ENCODE measurements around the gene SH3RF3. TPM values are rescaled to one million over a fixed set of nuclear protein-coding genes. Genes with fewer than 3 reads are reported as not detected.

The SH3RF3 gene
- total RNA-seq, 1 donor from 2014 or later, result 7.9 TPM

GRCh38 chr2:109438146-109438545 lies 309.1 kb downstream of the SH3RF3 start:
- H3K9me3 ChIP-seq (replicated peaks), result peaks cover 24% of the 10 kb centered on the region
- H3K36me3 ChIP-seq, result peaks cover 34% of the 10 kb centered on the region
- peak overlapping the region; percentile 77 for H3K27ac ChIP-seq (replicated peaks)
- peaks cover 48% of the 10 kb centered on the region for H3K4me1 ChIP-seq
- no peaks in the 10 kb centered on the region for H3K27me3 ChIP-seq (ENCODE audit: low read depth)
- no peak overlapping the region for H3K4me3 ChIP-seq
- intact Hi-C loops (cut with micrococcal nuclease), result no loop called here
- DNase-seq, result no peak
- no peak for TF ChIP-seq CTCF (IDR thresholded peaks at IDR 0.05; ENCODE audit: borderline replicate concordance)

- no peak for TF ChIP-seq CTCF (IDR thresholded peaks at IDR 0.05; ENCODE audit: borderline replicate concordance)
- Histone ChIP-seq H3K27me3 (ENCODE audit: low read depth) (no peaks in the 10 kb centered on the region), H3K4me3 (no peak overlapping the region), H3K36me3 (peaks cover 41% of the 10 kb centered on the region), H3K9me3 (replicated peaks) (peaks cover 32% of the 10 kb centered on the region), H3K27ac (replicated peaks) (peak overlapping the region; percentile 77), H3K4me1 (peaks cover 48% of the 10 kb centered on the region)
- peak; percentile 41 for DNase-seq
- intact Hi-C loops (cut with micrococcal nuclease), result no loop called here
Observed at GRCh38 chr2:109438773-109439389, 309.9 kb downstream of the SH3RF3 start.

- Histone ChIP-seq H3K27me3 (ENCODE audit: low read depth) (no peaks in the 10 kb centered on the region), H3K36me3 (peaks cover 41% of the 10 kb centered on the region), H3K9me3 (replicated peaks) (peaks cover 37% of the 10 kb centered on the region), H3K27ac (replicated peaks) (peak overlapping the region; percentile 77), H3K4me1 (peaks cover 48% of the 10 kb centered on the region), H3K4me3 (no peak overlapping the region)
- intact Hi-C loops (cut with micrococcal nuclease), result no loop called here
- DNase-seq, result no peak
- TF ChIP-seq CTCF (IDR thresholded peaks at IDR 0.05; ENCODE audit: borderline replicate concordance), result no peak
Observed at GRCh38 chr2:109439390-109439786, 310.4 kb downstream of the SH3RF3 start.

GRCh38 chr2:109439986-109440385 lies 311.0 kb downstream of the SH3RF3 start:
- no peak overlapping the region for H3K27ac ChIP-seq (replicated peaks)
- intact Hi-C loops (cut with micrococcal nuclease), result no loop called here
- peaks cover 41% of the 10 kb centered on the region for H3K36me3 ChIP-seq
- TF ChIP-seq CTCF (IDR thresholded peaks at IDR 0.05; ENCODE audit: borderline replicate concordance), result no peak
- DNase-seq, result no peak
- H3K27me3 ChIP-seq (ENCODE audit: low read depth), result no peaks in the 10 kb centered on the region
- H3K4me1 ChIP-seq, result peaks cover 48% of the 10 kb centered on the region
- peaks cover 43% of the 10 kb centered on the region for H3K9me3 ChIP-seq (replicated peaks)
- H3K4me3 ChIP-seq, result no peak overlapping the region

DNA sequence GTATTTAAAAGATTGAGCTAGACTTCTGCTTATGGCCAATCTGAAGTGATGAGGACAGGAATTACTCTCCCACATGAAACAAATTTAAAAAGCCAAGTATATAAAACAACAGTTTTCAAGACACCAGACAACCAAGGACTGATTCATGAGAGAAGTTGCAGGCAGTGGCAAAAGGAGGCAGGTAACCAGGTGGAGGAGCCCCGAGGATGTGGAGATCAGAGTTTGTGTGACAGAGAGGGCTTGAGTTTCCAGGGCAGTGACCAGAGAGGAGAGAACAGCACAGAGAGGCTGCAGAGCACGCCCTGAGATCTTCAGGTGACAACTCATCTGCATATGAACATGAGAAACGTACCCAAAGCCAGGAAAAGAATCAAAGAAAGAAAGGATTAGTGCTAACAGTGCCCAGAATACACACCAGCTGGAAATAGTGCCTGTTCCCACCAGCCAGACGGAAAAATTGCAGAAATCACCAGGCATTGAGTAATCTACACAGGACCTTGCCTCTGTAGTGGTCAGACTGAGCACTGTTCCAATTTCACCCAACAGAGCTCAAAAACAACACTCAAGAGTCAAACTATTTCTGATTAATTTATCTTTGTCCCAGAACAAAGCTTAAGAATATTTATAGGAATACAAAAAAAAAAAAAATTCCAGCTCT lies 311.6 kb downstream of the SH3RF3 start:
- Histone ChIP-seq H3K4me1 (peaks cover 43% of the 10 kb centered on the region), H3K27ac (replicated peaks) (no peak overlapping the region), H3K9me3 (replicated peaks) (peaks cover 46% of the 10 kb centered on the region), H3K36me3 (peaks cover 41% of the 10 kb centered on the region), H3K4me3 (no peak overlapping the region), H3K27me3 (ENCODE audit: low read depth) (no peaks in the 10 kb centered on the region)
- no peak for DNase-seq
- TF ChIP-seq CTCF (IDR thresholded peaks at IDR 0.05; ENCODE audit: borderline replicate concordance), result no peak
- intact Hi-C loops (cut with micrococcal nuclease), result no loop called here

All from left ventricle myocardium inferior (tissue), 1 donor.